WTC11 (cell line): ENCODE measurements around the gene ZNF74. TPM values are rescaled to one million over a fixed set of nuclear protein-coding genes. Genes with fewer than 3 reads are reported as not detected.

Experiments
- ATAC-seq: fragments of 200-7000 bp; cut with Tn5 transposase; 2 replicates; pipeline ENCODE4 v1.10.0; 2021; ENCODE audit warnings: mild to moderate bottlenecking, moderate library complexity
- CTCF ChIA-PET: fragments of 300-600 bp; sonication (Branson Sonifier 250); formaldehyde crosslinking; loops from one replicate; lab custom pipeline; 2021; ENCODE audit warnings: antibody characterized with exemption; lab: Charles Lee
- POLR2A ChIA-PET: fragments of 350-600 bp; sonication (Branson Sonifier 250); formaldehyde crosslinking; loops from one replicate; lab custom pipeline; 2021; ENCODE audit warnings: antibody characterized with exemption; lab: Charles Lee
- DNase-seq: peaks from one replicate; pipeline ENCODE4 v3.0.0; 2021; ENCODE audit warnings: low spot score
- H3K27ac Mint-ChIP-seq: 2 replicates; pipeline ENCODE4 v1.8.0; 2021; ENCODE audit warnings: mixed read lengths
- H3K27me3 Mint-ChIP-seq: 2 replicates; pipeline ENCODE4 v1.8.0; 2021; ENCODE audit warnings: low read depth, mild to moderate bottlenecking, moderate library complexity, mixed read lengths
- H3K36me3 Mint-ChIP-seq: 2 replicates; pipeline ENCODE4 v1.8.0; 2021; ENCODE audit warnings: mixed read lengths
- H3K4me1 Mint-ChIP-seq: 2 replicates; pipeline ENCODE4 v1.8.0; 2022; ENCODE audit warnings: mixed read lengths
- H3K4me3 Mint-ChIP-seq: 2 replicates; pipeline ENCODE4 v1.8.0; 2021; ENCODE audit warnings: mild to moderate bottlenecking, moderate library complexity, mixed read lengths
- H3K9me3 Mint-ChIP-seq: 2 replicates; pipeline ENCODE4 v1.8.0; 2021; ENCODE audit warnings: mixed read lengths
- CREB1 ChIP-seq: sonication (generic); formaldehyde crosslinking; IDR thresholded peaks from 2 replicates; pipeline ENCODE4 v1.8.0; 2023; ENCODE audit warnings: mild to moderate bottlenecking, missing genetic modification reagents
- GTF2I ChIP-seq: fragments of 250-450 bp; sonication (Bioruptor Pico); conservative IDR thresholded peaks from 2 replicates; pipeline ENCODE4 v1.4.0; 2021; ENCODE audit warnings: mild to moderate bottlenecking
- JUN ChIP-seq: sonication (generic); formaldehyde crosslinking; IDR thresholded peaks from 2 replicates; pipeline ENCODE4 v1.8.0; 2023; ENCODE audit warnings: mild to moderate bottlenecking, missing genetic modification reagents
- KAT7 ChIP-seq: sonication (generic); formaldehyde crosslinking; IDR thresholded peaks from 2 replicates; pipeline ENCODE4 v1.8.1; 2023; ENCODE audit warnings: missing genetic modification reagents, mild to moderate bottlenecking, borderline replicate concordance
- ZNF219 ChIP-seq: sonication (generic); formaldehyde crosslinking; IDR thresholded peaks from 2 replicates; pipeline ENCODE4 v1.8.0; 2023; ENCODE audit warnings: missing genetic modification reagents, mild to moderate bottlenecking, borderline replicate concordance
- ZNF416 ChIP-seq: fragments of 250-450 bp; sonication (Bioruptor Pico); IDR thresholded peaks from 2 replicates; pipeline ENCODE4 v1.9.0; 2021; ENCODE audit warnings: mild to moderate bottlenecking, inconsistent platforms
- total RNA-seq: library from RNA; stranded (reverse); gene quantifications from 3 replicates; pipeline ENCODE4 v1.2.3, GENCODE V29; 2021
- TF ChIP-seq, protein P1 (sequence below): fragments of 250-450 bp; sonication (Bioruptor Pico); IDR thresholded peaks from 2 replicates; pipeline ENCODE4 v1.9.0; 2021; ENCODE audit warnings: mild to moderate bottlenecking, borderline replicate concordance
- TF ChIP-seq, protein P2 (sequence below): sonication (generic); formaldehyde crosslinking; IDR thresholded peaks from 2 replicates; pipeline ENCODE4 v1.8.0; 2023; ENCODE audit warnings: missing genetic modification reagents, mild to moderate bottlenecking, borderline replicate concordance
- TF ChIP-seq, protein P3 (sequence below): sonication (generic); formaldehyde crosslinking; IDR thresholded peaks from 2 replicates; pipeline ENCODE4 v1.8.1; 2022; ENCODE audit warnings: low read depth, mild to moderate bottlenecking, moderate library complexity, missing genetic modification reagents, borderline replicate concordance
- TF ChIP-seq, protein P4 (sequence below): sonication (generic); formaldehyde crosslinking; conservative IDR thresholded peaks from 2 replicates; pipeline ENCODE4 v1.8.1; 2023; ENCODE audit warnings: mild to moderate bottlenecking, low read depth, missing genetic modification reagents, moderate library complexity
- TF ChIP-seq, protein P5 (sequence below): sonication (generic); formaldehyde crosslinking; IDR thresholded peaks from 2 replicates; pipeline ENCODE4 v1.8.1; 2023; ENCODE audit warnings: mild to moderate bottlenecking, moderate library complexity, missing genetic modification reagents
- TF ChIP-seq, protein P6 (sequence below): sonication (generic); formaldehyde crosslinking; IDR thresholded peaks from 2 replicates; pipeline ENCODE4 v1.8.0; 2023; ENCODE audit warnings: mild to moderate bottlenecking, missing genetic modification reagents

Gene ZNF74
- total RNA-seq, 1 experiment from 2014 or later, result 62.8 TPM

DNA sequence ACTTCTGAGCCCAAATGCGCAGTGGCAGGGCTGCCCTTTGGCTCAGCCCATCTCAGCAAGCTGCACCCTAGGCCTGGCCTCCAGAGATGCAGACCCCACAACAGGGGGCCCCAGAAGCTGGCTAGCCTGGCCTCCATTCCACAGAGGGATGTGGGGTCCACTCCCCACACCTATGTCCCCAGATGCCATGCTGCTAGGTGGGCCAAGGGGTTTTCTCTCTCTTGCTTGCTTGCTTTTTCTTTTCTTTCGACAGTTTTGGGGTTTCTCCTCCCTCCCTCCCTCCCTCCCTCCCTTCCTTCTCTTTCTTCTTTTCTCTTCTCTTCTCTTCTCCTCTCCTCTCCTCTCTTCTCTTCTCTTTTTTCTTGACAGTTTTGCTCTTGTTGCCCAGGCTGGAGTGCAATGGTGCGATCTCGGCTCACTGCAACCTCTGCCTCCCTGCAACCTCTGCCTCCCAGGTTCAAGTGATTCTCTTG, 34.0 kb downstream of the ZNF74 start (continued):
- TF ChIP-seq, protein P1, sequence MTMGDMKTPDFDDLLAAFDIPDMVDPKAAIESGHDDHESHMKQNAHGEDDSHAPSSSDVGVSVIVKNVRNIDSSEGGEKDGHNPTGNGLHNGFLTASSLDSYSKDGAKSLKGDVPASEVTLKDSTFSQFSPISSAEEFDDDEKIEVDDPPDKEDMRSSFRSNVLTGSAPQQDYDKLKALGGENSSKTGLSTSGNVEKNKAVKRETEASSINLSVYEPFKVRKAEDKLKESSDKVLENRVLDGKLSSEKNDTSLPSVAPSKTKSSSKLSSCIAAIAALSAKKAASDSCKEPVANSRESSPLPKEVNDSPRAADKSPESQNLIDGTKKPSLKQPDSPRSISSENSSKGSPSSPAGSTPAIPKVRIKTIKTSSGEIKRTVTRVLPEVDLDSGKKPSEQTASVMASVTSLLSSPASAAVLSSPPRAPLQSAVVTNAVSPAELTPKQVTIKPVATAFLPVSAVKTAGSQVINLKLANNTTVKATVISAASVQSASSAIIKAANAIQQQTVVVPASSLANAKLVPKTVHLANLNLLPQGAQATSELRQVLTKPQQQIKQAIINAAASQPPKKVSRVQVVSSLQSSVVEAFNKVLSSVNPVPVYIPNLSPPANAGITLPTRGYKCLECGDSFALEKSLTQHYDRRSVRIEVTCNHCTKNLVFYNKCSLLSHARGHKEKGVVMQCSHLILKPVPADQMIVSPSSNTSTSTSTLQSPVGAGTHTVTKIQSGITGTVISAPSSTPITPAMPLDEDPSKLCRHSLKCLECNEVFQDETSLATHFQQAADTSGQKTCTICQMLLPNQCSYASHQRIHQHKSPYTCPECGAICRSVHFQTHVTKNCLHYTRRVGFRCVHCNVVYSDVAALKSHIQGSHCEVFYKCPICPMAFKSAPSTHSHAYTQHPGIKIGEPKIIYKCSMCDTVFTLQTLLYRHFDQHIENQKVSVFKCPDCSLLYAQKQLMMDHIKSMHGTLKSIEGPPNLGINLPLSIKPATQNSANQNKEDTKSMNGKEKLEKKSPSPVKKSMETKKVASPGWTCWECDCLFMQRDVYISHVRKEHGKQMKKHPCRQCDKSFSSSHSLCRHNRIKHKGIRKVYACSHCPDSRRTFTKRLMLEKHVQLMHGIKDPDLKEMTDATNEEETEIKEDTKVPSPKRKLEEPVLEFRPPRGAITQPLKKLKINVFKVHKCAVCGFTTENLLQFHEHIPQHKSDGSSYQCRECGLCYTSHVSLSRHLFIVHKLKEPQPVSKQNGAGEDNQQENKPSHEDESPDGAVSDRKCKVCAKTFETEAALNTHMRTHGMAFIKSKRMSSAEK (CRISPR knock-in tag), result no peak

DNA sequence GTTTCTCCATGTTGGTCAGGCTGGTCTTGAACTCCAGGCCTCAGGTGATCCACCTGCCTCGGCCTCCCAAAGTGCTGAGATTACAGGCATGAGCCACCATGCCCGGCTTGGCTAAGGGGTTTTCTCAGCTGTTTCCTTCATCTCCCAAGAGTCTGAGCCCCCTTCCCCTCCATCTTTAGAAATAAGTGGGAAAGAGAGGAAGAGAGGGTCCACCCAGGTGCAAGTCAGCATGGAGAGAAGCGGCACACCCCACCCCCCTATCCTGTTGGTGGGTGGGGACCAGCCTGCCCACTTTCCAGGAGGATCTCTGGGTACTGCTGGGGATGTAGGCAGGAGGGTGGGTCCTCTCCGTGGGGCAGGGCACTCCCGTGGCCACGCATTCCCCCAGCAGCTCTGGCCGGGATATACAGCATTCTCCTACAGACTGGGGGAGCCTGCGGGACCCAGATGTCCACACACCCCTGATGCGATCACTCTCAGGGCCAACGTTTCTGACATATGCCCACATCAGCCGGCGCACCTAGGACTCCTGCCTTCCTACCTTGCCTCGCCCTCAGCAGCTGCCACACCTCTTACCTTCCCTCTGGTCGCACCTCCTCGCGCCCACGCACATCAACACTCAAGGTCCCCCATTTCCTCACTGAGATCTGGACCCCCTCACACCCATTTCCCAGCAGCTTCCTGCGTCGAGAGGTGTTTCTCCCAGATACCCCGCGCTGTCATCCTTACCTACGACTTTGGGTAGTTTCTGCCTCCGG, 34.7 kb downstream of the ZNF74 start:
- ChIA-PET POLR2A (no interaction called here), CTCF (interaction anchor here (0.6 to 3.3 kb wide), 15 partner anchors 10 to 698 kb away, joined by 3 to 44 read pairs (median 4); no protein-coding TSS in a partner anchor)
- no peak overlapping the region for H3K27ac Mint-ChIP-seq
- peaks cover 38% of the 10 kb centered on the region for H3K27me3 Mint-ChIP-seq
- H3K4me1 Mint-ChIP-seq, result peaks cover 19% of the 10 kb centered on the region
- H3K4me3 Mint-ChIP-seq, result peak overlapping the region; percentile 63
- H3K9me3 Mint-ChIP-seq, result no peaks in the 10 kb centered on the region
- ATAC-seq, result no peak
- H3K36me3 Mint-ChIP-seq, result peaks cover 9% of the 10 kb centered on the region
- DNase-seq, result no peak
- TF ChIP-seq, protein P2, sequence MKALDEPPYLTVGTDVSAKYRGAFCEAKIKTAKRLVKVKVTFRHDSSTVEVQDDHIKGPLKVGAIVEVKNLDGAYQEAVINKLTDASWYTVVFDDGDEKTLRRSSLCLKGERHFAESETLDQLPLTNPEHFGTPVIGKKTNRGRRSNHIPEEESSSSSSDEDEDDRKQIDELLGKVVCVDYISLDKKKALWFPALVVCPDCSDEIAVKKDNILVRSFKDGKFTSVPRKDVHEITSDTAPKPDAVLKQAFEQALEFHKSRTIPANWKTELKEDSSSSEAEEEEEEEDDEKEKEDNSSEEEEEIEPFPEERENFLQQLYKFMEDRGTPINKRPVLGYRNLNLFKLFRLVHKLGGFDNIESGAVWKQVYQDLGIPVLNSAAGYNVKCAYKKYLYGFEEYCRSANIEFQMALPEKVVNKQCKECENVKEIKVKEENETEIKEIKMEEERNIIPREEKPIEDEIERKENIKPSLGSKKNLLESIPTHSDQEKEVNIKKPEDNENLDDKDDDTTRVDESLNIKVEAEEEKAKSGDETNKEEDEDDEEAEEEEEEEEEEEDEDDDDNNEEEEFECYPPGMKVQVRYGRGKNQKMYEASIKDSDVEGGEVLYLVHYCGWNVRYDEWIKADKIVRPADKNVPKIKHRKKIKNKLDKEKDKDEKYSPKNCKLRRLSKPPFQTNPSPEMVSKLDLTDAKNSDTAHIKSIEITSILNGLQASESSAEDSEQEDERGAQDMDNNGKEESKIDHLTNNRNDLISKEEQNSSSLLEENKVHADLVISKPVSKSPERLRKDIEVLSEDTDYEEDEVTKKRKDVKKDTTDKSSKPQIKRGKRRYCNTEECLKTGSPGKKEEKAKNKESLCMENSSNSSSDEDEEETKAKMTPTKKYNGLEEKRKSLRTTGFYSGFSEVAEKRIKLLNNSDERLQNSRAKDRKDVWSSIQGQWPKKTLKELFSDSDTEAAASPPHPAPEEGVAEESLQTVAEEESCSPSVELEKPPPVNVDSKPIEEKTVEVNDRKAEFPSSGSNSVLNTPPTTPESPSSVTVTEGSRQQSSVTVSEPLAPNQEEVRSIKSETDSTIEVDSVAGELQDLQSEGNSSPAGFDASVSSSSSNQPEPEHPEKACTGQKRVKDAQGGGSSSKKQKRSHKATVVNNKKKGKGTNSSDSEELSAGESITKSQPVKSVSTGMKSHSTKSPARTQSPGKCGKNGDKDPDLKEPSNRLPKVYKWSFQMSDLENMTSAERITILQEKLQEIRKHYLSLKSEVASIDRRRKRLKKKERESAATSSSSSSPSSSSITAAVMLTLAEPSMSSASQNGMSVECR, result no peak
- TF ChIP-seq KAT7 (CRISPR knock-in tag), result no peak
- TF ChIP-seq, protein P3, sequence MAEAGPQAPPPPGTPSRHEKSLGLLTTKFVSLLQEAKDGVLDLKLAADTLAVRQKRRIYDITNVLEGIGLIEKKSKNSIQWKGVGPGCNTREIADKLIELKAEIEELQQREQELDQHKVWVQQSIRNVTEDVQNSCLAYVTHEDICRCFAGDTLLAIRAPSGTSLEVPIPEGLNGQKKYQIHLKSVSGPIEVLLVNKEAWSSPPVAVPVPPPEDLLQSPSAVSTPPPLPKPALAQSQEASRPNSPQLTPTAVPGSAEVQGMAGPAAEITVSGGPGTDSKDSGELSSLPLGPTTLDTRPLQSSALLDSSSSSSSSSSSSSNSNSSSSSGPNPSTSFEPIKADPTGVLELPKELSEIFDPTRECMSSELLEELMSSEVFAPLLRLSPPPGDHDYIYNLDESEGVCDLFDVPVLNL (CRISPR knock-in tag), result no peak
- TF ChIP-seq, protein P4, sequence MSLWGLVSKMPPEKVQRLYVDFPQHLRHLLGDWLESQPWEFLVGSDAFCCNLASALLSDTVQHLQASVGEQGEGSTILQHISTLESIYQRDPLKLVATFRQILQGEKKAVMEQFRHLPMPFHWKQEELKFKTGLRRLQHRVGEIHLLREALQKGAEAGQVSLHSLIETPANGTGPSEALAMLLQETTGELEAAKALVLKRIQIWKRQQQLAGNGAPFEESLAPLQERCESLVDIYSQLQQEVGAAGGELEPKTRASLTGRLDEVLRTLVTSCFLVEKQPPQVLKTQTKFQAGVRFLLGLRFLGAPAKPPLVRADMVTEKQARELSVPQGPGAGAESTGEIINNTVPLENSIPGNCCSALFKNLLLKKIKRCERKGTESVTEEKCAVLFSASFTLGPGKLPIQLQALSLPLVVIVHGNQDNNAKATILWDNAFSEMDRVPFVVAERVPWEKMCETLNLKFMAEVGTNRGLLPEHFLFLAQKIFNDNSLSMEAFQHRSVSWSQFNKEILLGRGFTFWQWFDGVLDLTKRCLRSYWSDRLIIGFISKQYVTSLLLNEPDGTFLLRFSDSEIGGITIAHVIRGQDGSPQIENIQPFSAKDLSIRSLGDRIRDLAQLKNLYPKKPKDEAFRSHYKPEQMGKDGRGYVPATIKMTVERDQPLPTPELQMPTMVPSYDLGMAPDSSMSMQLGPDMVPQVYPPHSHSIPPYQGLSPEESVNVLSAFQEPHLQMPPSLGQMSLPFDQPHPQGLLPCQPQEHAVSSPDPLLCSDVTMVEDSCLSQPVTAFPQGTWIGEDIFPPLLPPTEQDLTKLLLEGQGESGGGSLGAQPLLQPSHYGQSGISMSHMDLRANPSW (CRISPR knock-in tag), result no peak
- TF ChIP-seq GTF2I (CRISPR knock-in tag), result no peak
- no peak for TF ChIP-seq ZNF219 (CRISPR knock-in tag)
- TF ChIP-seq, protein P5, sequence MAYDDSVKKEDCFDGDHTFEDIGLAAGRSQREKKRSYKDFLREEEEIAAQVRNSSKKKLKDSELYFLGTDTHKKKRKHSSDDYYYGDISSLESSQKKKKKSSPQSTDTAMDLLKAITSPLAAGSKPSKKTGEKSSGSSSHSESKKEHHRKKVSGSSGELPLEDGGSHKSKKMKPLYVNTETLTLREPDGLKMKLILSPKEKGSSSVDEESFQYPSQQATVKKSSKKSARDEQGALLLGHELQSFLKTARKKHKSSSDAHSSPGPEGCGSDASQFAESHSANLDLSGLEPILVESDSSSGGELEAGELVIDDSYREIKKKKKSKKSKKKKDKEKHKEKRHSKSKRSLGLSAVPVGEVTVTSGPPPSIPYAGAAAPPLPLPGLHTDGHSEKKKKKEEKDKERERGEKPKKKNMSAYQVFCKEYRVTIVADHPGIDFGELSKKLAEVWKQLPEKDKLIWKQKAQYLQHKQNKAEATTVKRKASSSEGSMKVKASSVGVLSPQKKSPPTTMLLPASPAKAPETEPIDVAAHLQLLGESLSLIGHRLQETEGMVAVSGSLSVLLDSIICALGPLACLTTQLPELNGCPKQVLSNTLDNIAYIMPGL (CRISPR knock-in tag), result no peak
- TF ChIP-seq, protein P6, sequence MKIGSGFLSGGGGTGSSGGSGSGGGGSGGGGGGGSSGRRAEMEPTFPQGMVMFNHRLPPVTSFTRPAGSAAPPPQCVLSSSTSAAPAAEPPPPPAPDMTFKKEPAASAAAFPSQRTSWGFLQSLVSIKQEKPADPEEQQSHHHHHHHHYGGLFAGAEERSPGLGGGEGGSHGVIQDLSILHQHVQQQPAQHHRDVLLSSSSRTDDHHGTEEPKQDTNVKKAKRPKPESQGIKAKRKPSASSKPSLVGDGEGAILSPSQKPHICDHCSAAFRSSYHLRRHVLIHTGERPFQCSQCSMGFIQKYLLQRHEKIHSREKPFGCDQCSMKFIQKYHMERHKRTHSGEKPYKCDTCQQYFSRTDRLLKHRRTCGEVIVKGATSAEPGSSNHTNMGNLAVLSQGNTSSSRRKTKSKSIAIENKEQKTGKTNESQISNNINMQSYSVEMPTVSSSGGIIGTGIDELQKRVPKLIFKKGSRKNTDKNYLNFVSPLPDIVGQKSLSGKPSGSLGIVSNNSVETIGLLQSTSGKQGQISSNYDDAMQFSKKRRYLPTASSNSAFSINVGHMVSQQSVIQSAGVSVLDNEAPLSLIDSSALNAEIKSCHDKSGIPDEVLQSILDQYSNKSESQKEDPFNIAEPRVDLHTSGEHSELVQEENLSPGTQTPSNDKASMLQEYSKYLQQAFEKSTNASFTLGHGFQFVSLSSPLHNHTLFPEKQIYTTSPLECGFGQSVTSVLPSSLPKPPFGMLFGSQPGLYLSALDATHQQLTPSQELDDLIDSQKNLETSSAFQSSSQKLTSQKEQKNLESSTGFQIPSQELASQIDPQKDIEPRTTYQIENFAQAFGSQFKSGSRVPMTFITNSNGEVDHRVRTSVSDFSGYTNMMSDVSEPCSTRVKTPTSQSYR (CRISPR knock-in tag), result no peak
- TF ChIP-seq CREB1, result no peak
- no peak for TF ChIP-seq JUN
- TF ChIP-seq ZNF416 (CRISPR knock-in tag), result no peak
